GM12878 (cell line): ENCODE data around the gene BRINP3. TPM values are rescaled to one million over a fixed set of nuclear protein-coding genes. Genes with fewer than 3 reads are reported as not detected.

Experiments
- ATAC-seq: fragments of 200-7000 bp; cut with Tn5 transposase; 3 replicates; pipeline ENCODE4 v1.9.1; 2020; ENCODE audit warnings: mild to moderate bottlenecking, moderate library complexity
- BruUV-seq: library from RNA; stranded (reverse); fragments of 400-500 nt; replicated peaks from 2 replicates; lab custom pipeline; 2021; lab: Mats Ljungman, UMichigan
- CTCF ChIA-PET: fragments of 300-600 bp; sonication (Branson Sonifier 250); formaldehyde crosslinking; extraction: SDS; loops from one replicate; lab custom pipeline; 2021; ENCODE audit warnings: inconsistent platforms; lab: Yijun Ruan, JAX
- POLR2A ChIA-PET: fragments of 350-600 bp; formaldehyde crosslinking; extraction: SDS; loops from one replicate; lab custom pipeline; 2021; ENCODE audit warnings: inconsistent platforms; lab: Charles Lee
- RAD21 ChIA-PET: fragments of 300-600 bp; sonication (Branson Sonifier 250); formaldehyde crosslinking; loops from one replicate; lab custom pipeline; 2023; ENCODE audit warnings: antibody characterized with exemption; ENCODE audit not compliant: unreplicated experiment; lab: Charles Lee
- SMC1A ChIA-PET: fragments of 300-600 bp; sonication (Branson Sonifier 250); formaldehyde crosslinking; loops from one replicate; lab custom pipeline; 2023; ENCODE audit not compliant: unreplicated experiment, uncharacterized antibody; lab: Charles Lee
- DNase-seq: peaks from one replicate; pipeline ENCODE4 v3.0.0-alpha.2; 2011; ENCODE audit warnings: low read depth, low spot score
- FAIRE-seq: peaks from 3 replicates; lab custom pipeline; 2011; peaks lifted over from hg19 to GRCh38; lab: Jason Lieb, UNC
- H2AFZ ChIP-seq: 2 replicates; pipeline ENCODE4 v1.6.0; 2011; ENCODE audit warnings: low read depth, low read length, control low read depth; ENCODE audit not compliant: control insufficient read depth
- H3K27ac ChIP-seq: 2 replicates; pipeline ENCODE4 v1.5.1; 2011; ENCODE audit warnings: control low read depth; ENCODE audit not compliant: control insufficient read depth, insufficient read depth
- H3K27me3 ChIP-seq, 2 experiments: replicated peaks in 1 of 2; 2 replicates each; pipeline versions ENCODE4 v1.6.0 to v1.6.1; 2011; ENCODE audit warnings: low read length in 1 of 2; ENCODE audit not compliant: control insufficient read depth in 2 of 2, insufficient read depth in 2 of 2
- H3K36me3 ChIP-seq, 2 experiments: 2 replicates each; pipeline ENCODE4 v1.5.1; 2011; ENCODE audit warnings: low read length in 1 of 2; ENCODE audit not compliant: control insufficient read depth in 2 of 2, insufficient read depth in 2 of 2
- H3K4me1 ChIP-seq: 2 replicates; pipeline ENCODE4 v1.6.1; 2011; ENCODE audit warnings: mild to moderate bottlenecking, low read length, moderate library complexity, mixed read lengths; ENCODE audit not compliant: control insufficient read depth, insufficient read depth
- H3K4me2 ChIP-seq: 2 replicates; pipeline ENCODE4 v1.6.0; 2011; ENCODE audit warnings: control low read depth; ENCODE audit not compliant: control insufficient read depth, insufficient read depth
- H3K4me3 ChIP-seq: fragments of 200-600 bp; sonication (generic); 2 replicates; pipeline ENCODE4 v1.5.1; 2016
- H3K79me2 ChIP-seq: 2 replicates; pipeline ENCODE4 v1.6.0; 2011; ENCODE audit warnings: low read length; ENCODE audit not compliant: control insufficient read depth, insufficient read depth
- H3K9ac ChIP-seq: 2 replicates; pipeline ENCODE4 v1.8.0; 2011; ENCODE audit warnings: low read length, control low read depth, mixed read lengths; ENCODE audit not compliant: control insufficient read depth, insufficient read depth
- H3K9me3 ChIP-seq: replicated peaks from 3 replicates; pipeline ENCODE4 v1.5.1; 2011; ENCODE audit warnings: mild to moderate bottlenecking, low read length; ENCODE audit not compliant: control insufficient read depth, insufficient read depth
- H4K20me1 ChIP-seq: 2 replicates; pipeline ENCODE4 v1.6.0; 2011; ENCODE audit not compliant: control insufficient read depth, insufficient read depth
- DPF2 ChIP-seq: fragments of 450-650 bp; IDR thresholded peaks from 2 replicates; pipeline ENCODE4 v1.6.1; 2017; ENCODE audit warnings: mild to moderate bottlenecking
- HDGF ChIP-seq: fragments of 450-650 bp; IDR thresholded peaks from 2 replicates; pipeline ENCODE4 v1.6.1; 2016; ENCODE audit warnings: antibody characterized with exemption
- IRF5 ChIP-seq: fragments of 450-650 bp; IDR thresholded peaks from 2 replicates; pipeline ENCODE4 v1.6.1; 2017; ENCODE audit warnings: borderline replicate concordance
- NFXL1 ChIP-seq: fragments of 450-650 bp; IDR thresholded peaks from 2 replicates; pipeline ENCODE4 v1.6.1; 2017; ENCODE audit warnings: antibody characterized with exemption, mild to moderate bottlenecking, borderline replicate concordance
- ZNF274 ChIP-seq: IDR thresholded peaks from one replicate; pipeline ENCODE4 v1.8.0; 2011; ENCODE audit not compliant: insufficient read length, insufficient read depth
- WGBS: methylation state at CpG from one replicate; pipeline ENCODE4 v1.1.6; 2016; ENCODE audit warnings: low lambda C conversion rate; ENCODE audit not compliant: insufficient replicate concordance, insufficient coverage; ENCODE audit errors: missing lambda C conversion rate; 5-methylcytosine and 5-hydroxymethylcytosine counted together
- in situ Hi-C: fragments of 300-500 bp; cut with MboI; formaldehyde crosslinking; loops from 9 replicates; pipeline ENCODE4 v1.14.3; 2018; ENCODE audit warnings: mixed read lengths
- intact Hi-C: fragments of 100-400 bp; cut with micrococcal nuclease; formaldehyde crosslinking; loops from one replicate; pipeline ENCODE4 v1.14.2; 2022; ENCODE audit not compliant: unreplicated experiment
- polyA plus RNA-seq, 11 experiments: library from polyadenylated mRNA; depleted of rRNA in 4 of 11; unstranded in 6 of 11; stranded (reverse) in 5 of 11; fragments of >200 nt; fragmentation: Nextera tagmentation in 4 of 11; fragmentation: Illumina TruSeq in 1 of 11; extraction: Ambion mirVana in 4 of 11; extraction: Trizol in 1 of 11; gene quantifications; 1 replicate in 1 of 11; 2 replicates in 10 of 11; pipeline versions ENCODE4 v1.2.1 to v1.2.3, GENCODE V29; 2011 to 2016; ENCODE audit warnings: inconsistent platforms in 2 of 11, missing spikeins in 2 of 11, low read depth in 1 of 11
- total RNA-seq, 4 experiments: library from RNA; depleted of rRNA in 3 of 4; stranded (reverse); fragments of >200 nt in 3 of 4; fragmentation: Illumina TruSeq in 1 of 4; extraction: Trizol in 1 of 4; gene quantifications; 2 replicates each; pipeline versions ENCODE4 v1.2.1 to v1.2.3, GENCODE V29; 2013 to 2021

BRINP3 gene
- total and polyA plus RNA-seq, 10 of the 15 experiments (the other 5 are each of a cell fraction or from before 2014, with no cell fraction given) = under 0.01 TPM; not detected in 9

- SMC1A ChIA-PET = interaction anchor here (0.5 kb wide), 1 partner anchor 12 kb away, joined by 3 read pairs; no protein-coding TSS in a partner anchor
- CTCF ChIA-PET = no interaction called here
- Histone ChIP-seq H3K4me2 (no peak overlapping the region), H3K9me3 (no peaks in the 10 kb centered on the region), H4K20me1 (no peaks in the 10 kb centered on the region), H3K27me3 (no peaks in the 10 kb centered on the region), H3K27ac (no peak overlapping the region), H3K4me1 (no peaks in the 10 kb centered on the region), H3K4me3 (no peak overlapping the region), H3K36me3 (no peaks in the 10 kb centered on the region), H3K79me2 (no peaks in the 10 kb centered on the region), H3K9ac (no peak overlapping the region), H2AFZ (no peak overlapping the region)
- in situ Hi-C loops = no loop called here
- intact Hi-C loops = no loop called here
- ATAC-seq (no peak), FAIRE-seq (no peak), DNase-seq (no peak)
- RAD21 ChIA-PET = no interaction called here
- 14% methylated on average over 3 of the region's 3 CpGs for WGBS
- no peak for TF ChIP-seq HDGF
- no TSS peak for BruUV-seq
- POLR2A ChIA-PET = no interaction called here
These were observed 215.1 kb downstream of the BRINP3 start for GRCh38 chr1:190262538-190262937.

- Histone ChIP-seq H4K20me1 (no peaks in the 10 kb centered on the region), H3K9ac (no peak overlapping the region)
- POLR2A ChIA-PET = no interaction called here
- TF ChIP-seq ZNF274 (no peak), IRF5 (no peak), NFXL1 (no peak), DPF2 (no peak)
- TF ChIP-seq, all 136 proteins: peak for 0
- no peak overlapping the region for H3K4me2 ChIP-seq
- SMC1A ChIA-PET = no interaction called here
- DNase-seq = no peak
- no peak for FAIRE-seq
- ATAC-seq = no peak
- intact Hi-C loops (no loop called here), in situ Hi-C loops (no loop called here)
- H3K79me2 ChIP-seq = no peaks in the 10 kb centered on the region
- no peak overlapping the region for H3K4me3 ChIP-seq
- CTCF ChIA-PET = no interaction called here
- WGBS = 0% methylated on average over 1 of the region's 1 CpG
- H3K4me1 ChIP-seq = no peaks in the 10 kb centered on the region
- no peak overlapping the region for H3K27ac ChIP-seq
- no TSS peak for BruUV-seq
- no peaks in the 10 kb centered on the region for H3K27me3 ChIP-seq
- no peak overlapping the region for H2AFZ ChIP-seq
- no peaks in the 10 kb centered on the region for H3K36me3 ChIP-seq
- RAD21 ChIA-PET = no interaction called here
- no peaks in the 10 kb centered on the region for H3K9me3 ChIP-seq
These were observed 218.2 kb downstream of the BRINP3 start for GRCh38 chr1:190259424-190259823.
